ENCODE results near the gene AFDN. TPM values are rescaled to one million over a fixed set of nuclear protein-coding genes. Genes with fewer than 3 reads are reported as not detected.
"Not testable (repeated sequence)": the region's sequence is repeated elsewhere in the genome, so short reads cannot be mapped to it uniquely, and the experiment has no call there.

The AFDN gene
- total RNA-seq, 4 donors from 2014 or later: 133 to 391 (median 148) TPM

DNA sequence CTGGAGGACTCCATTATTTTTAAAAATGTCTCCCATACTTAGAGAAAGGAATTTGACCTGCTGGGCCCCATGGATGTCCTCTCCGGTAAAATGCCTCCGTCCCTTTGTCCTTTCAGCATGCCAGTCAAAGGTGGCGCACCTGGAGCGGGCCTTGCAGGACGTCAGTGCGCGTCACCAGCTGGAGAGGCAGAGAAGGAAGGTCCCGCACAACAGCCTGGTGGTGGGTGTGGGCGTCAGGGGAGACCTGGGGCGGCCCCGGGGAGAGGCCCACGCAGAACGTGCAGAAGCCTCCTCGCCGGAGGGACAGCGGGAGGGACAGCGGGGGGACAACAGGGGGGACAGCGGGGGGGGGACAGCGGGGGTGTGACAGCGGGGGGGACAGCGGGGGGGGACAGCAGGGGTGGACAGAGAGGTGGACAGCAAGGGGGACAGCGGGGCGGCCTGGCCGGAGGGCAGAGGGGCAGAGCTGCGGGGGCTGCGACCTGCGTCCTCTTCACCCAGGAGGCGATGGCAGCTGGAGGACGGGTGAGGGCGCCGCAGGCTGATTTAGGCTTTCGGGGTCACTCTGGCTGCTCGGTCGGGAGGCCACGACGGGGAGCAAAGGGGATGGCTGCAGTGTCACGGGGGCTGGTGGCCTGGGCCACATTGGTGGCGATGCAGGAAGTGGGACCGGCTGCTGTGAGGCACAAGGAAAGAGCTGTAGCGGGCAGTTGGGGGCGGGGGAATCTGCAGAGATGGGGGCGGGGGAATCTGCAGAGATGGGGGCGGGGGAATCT, 169.9 kb downstream of the AFDN start:
- Histone ChIP-seq H3K4me3 (no peak overlapping the region), H3K36me3 (no peaks in the 10 kb centered on the region), H3K27me3 (peaks cover 12% of the 10 kb centered on the region), H3K4me1 (no peaks in the 10 kb centered on the region), H3K9me3 (no peaks in the 10 kb centered on the region), H3K27ac (no peak overlapping the region)
- DNase-seq (ENCODE audit: low spot score in 2 of 2): no peak
- WGBS: 82% methylated on average over 37 of the region's 43 CpGs
- TF ChIP-seq POLR2AphosphoS5 (IDR thresholded peaks at IDR 0.05) (no peak), EP300 (IDR thresholded peaks at IDR 0.05) (no peak), POLR2A (IDR thresholded peaks at IDR 0.05) (no peak), CTCF (IDR thresholded peaks at IDR 0.05) (no peak)

DNA sequence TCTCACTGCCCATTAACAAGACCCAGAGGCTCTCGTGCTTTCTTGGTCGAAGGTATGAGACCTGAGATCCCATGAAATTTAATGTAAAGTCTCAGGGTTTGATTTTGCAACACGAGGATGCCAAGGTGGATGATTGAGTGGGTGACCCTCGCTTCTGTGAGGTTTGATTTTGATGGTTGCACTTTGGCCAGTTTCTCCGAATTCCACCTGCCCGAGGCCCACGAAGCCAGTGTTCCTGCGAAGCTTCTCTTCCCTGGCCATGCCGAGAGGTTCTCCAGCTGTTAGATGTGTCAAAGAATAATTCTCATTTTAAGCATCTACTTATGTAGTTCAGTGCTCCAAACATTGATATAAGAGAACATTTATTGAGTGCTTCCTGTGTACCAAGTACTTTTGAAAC, 170.9 kb downstream of the AFDN start, which contains the start of gene KIF25:
KIF25 (plus strand) TSS at position 30 of the 400 bp plus-strand sequence. CDS start 31,915 bp downstream, outside the sequence.
- no peak for DNase-seq (ENCODE audit: low spot score in 2 of 2)

DNA sequence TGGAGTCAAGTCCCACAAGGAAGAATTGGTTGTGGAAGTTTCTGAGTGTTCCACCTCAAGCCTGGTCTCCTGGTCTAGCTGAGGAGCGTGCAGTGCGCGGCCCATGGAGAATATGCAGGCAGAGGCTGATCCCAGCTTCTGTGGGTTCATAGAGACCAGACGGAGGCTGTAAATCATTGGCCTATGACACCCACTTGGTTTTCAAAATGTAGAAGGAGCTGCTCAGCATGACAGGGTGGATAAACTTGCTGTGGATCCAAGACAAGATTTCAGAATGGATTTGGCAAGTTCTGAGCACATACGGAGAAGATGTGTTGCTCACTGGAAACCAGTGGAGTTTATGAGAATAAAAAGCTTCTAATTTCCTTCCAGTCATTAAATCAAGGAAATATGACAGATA, 171.5 kb downstream of the AFDN start:
- no peaks in the 10 kb centered on the region for H3K36me3 ChIP-seq
- no peaks in the 10 kb centered on the region for H3K9me3 ChIP-seq
- peaks cover 12% of the 10 kb centered on the region for H3K27me3 ChIP-seq
- WGBS: 45% methylated on average over 5 of the region's 5 CpGs
- TF ChIP-seq POLR2AphosphoS5 (IDR thresholded peaks at IDR 0.05) (no peak), CTCF (IDR thresholded peaks at IDR 0.05) (no peak), EP300 (IDR thresholded peaks at IDR 0.05) (no peak), POLR2A (IDR thresholded peaks at IDR 0.05) (no peak)
- H3K4me1 ChIP-seq: no peaks in the 10 kb centered on the region
- no peak overlapping the region for H3K4me3 ChIP-seq
- no peak overlapping the region for H3K27ac ChIP-seq
- no peak for DNase-seq (ENCODE audit: low spot score in 2 of 2)

More for the DNA sequence above, 170.9 kb downstream of the AFDN start, which contains the start of gene KIF25:
- Histone ChIP-seq H3K27me3 (peaks cover 12% of the 10 kb centered on the region), H3K27ac (no peak within 1 kb of the TSS), H3K36me3 (no peaks in the 10 kb centered on the region), H3K4me1 (no peaks in the 10 kb centered on the region), H3K9me3 (no peaks in the 10 kb centered on the region), H3K4me3 (no peak within 1 kb of the TSS)
- no peak for TF ChIP-seq EP300 (IDR thresholded peaks at IDR 0.05)
- TF ChIP-seq POLR2A (IDR thresholded peaks at IDR 0.05): no peak
- no peak for TF ChIP-seq POLR2AphosphoS5 (IDR thresholded peaks at IDR 0.05)
- TF ChIP-seq CTCF (IDR thresholded peaks at IDR 0.05): no peak
- 95% methylated on average over 9 of the region's 9 CpGs for WGBS

DNA sequence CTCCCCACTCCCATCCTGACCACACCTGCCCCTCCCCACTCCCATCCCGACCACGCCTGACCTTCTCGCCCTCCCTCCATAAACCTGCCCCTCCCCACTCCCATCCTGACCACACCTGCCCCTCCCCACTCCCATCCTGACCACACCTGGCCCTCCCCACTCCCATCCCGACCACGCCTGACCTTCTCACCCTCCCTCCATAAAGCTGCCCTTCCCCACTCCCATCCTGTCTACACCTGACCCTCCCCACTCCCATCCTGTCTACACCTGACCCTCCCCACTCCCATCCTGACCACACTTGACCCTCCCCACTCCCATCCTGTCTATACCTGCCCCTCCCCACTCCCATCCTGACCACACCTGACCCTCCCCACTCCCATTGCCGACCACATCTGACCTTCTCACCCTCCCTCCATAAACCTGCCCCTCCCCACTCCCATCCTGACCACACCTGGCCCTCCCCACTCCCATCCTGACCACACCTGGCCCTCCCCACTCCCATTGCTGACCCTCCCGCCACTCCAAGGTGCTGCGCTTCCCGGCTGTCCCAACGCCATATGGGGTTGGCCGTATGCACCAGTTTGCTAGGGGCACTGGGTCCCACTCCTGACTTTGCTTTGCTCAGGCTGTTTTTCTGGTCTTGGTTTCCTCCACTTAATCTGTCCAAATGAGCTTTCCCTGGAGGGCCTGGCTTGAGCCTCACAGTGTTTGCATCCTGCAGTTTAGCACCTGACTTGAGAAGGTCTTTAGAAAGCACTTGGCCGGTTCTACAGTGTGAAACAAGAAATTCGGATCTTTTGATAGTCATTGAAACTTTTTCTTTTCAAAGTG, 173.7 kb downstream of the AFDN start:
- 93% methylated on average over 13 of the region's 13 CpGs for WGBS
- Histone ChIP-seq H3K27me3 (peaks cover 12% of the 10 kb centered on the region), H3K4me3 (no peak overlapping the region), H3K4me1 (no peaks in the 10 kb centered on the region), H3K27ac (no peak overlapping the region), H3K36me3 (no peaks in the 10 kb centered on the region), H3K9me3 (no peaks in the 10 kb centered on the region)
- no peak for DNase-seq (ENCODE audit: low spot score in 2 of 2)
- TF ChIP-seq POLR2A (IDR thresholded peaks at IDR 0.05): no peak
- no peak for TF ChIP-seq EP300 (IDR thresholded peaks at IDR 0.05)
- no peak for TF ChIP-seq POLR2AphosphoS5 (IDR thresholded peaks at IDR 0.05)
- no peak for TF ChIP-seq CTCF (IDR thresholded peaks at IDR 0.05)

GRCh38 chr6:168001029-168001332, 174.3 kb downstream of the AFDN start:
- H3K36me3 ChIP-seq: no peaks in the 10 kb centered on the region
- no peak overlapping the region for H3K27ac ChIP-seq
- no peak for DNase-seq (ENCODE audit: low spot score in 2 of 2)
- H3K4me1 ChIP-seq: no peaks in the 10 kb centered on the region
- WGBS: 92% methylated on average over 10 of the region's 10 CpGs
- no peak for TF ChIP-seq POLR2AphosphoS5 (IDR thresholded peaks at IDR 0.05)
- peaks cover 12% of the 10 kb centered on the region for H3K27me3 ChIP-seq
- H3K9me3 ChIP-seq: no peaks in the 10 kb centered on the region
- no peak overlapping the region for H3K4me3 ChIP-seq

DNA sequence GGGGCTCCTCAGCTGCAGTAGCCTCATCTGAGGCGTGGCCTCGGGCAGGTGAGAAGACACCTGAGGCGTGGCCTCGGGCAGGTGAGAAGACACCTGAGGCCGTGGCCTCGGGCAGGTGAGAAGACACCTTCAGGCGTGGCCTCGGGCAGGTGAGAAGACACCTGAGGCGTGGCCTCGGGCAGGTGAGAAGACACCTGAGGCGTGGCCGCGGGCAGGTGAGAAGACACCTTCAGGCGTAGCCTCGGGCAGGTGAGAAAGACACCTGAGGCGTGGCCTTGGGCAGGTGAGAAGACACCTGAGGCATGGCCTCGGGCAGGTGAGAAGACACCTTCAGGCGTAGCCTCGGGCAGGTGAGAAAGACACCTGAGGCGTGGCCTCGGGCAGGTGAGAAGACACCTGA, 174.8 kb downstream of the AFDN start:
- H3K4me1 ChIP-seq; DNase-seq (ENCODE audit: low spot score in 2 of 2); H3K27ac ChIP-seq; H3K4me3 ChIP-seq; H3K36me3 ChIP-seq; H3K9me3 ChIP-seq: not testable (repeated sequence)
- 94% methylated on average over 19 of the region's 21 CpGs for WGBS
- H3K27me3 ChIP-seq: peaks cover 12% of the 10 kb centered on the region

Measured in suprapubic skin (tissue), 4 donors.